ENCODE measurements around the gene SYNGR1.

GRCh38 chr22:39408807-39409206, 59.0 kb downstream of the SYNGR1 start:
- TF ChIP-seq POLR2A (IDR thresholded peaks at IDR 0.05) = no peak
- TF ChIP-seq EP300 (IDR thresholded peaks at IDR 0.05) = no peak
- TF ChIP-seq POLR2AphosphoS5 (IDR thresholded peaks at IDR 0.05) = no peak
- no peak for TF ChIP-seq CTCF (IDR thresholded peaks at IDR 0.05)

All from stomach (tissue), 4 donors.